A673 (cell line): ENCODE data around the gene MARK2. TPM values are rescaled to one million over a fixed set of nuclear protein-coding genes. Genes with fewer than 3 reads are reported as not detected.

Source experiments
- BruUV-seq: library from RNA; stranded (reverse); fragments of 400-500 nt; replicated peaks from 2 replicates; lab custom pipeline; 2021; lab: Mats Ljungman, UMichigan
- CTCF ChIA-PET: fragments of 300-600 bp; sonication (Branson Sonifier 250); formaldehyde crosslinking; loops from one replicate; lab custom pipeline; 2022; ENCODE audit warnings: antibody characterized with exemption; lab: Charles Lee
- POLR2A ChIA-PET: fragments of 300-600 bp; sonication (Branson Sonifier 250); formaldehyde crosslinking; loops from one replicate; lab custom pipeline; 2022; ENCODE audit warnings: antibody characterized with exemption; ENCODE audit not compliant: low non-redundant PET; lab: Charles Lee
- DNase-seq: peaks from one replicate; pipeline ENCODE4 v3.0.0-alpha.2; 2015; ENCODE audit warnings: low spot score
- H3K27ac ChIP-seq: fragments of 200-600 bp; sonication (generic); 2 replicates; pipeline ENCODE4 v1.5.1; 2016; ENCODE audit warnings: mixed run types, low read depth, mild to moderate bottlenecking, mixed read lengths, antibody characterized with exemption, low read length; ENCODE audit not compliant: poor library complexity, severe bottlenecking
- H3K27me3 ChIP-seq: fragments of 200-600 bp; sonication (generic); replicated peaks from 2 replicates; pipeline ENCODE4 v1.6.1; 2017; ENCODE audit warnings: mixed run types, low read depth, mild to moderate bottlenecking, mixed read lengths, antibody characterized with exemption, low read length; ENCODE audit not compliant: insufficient read depth, poor library complexity
- H3K36me3 ChIP-seq: fragments of 200-600 bp; sonication (generic); 2 replicates; pipeline ENCODE4 v1.6.1; 2016; ENCODE audit warnings: mixed run types, mild to moderate bottlenecking, mixed read lengths, antibody characterized with exemption, low read length; ENCODE audit not compliant: insufficient read depth, poor library complexity, severe bottlenecking
- H3K4me1 ChIP-seq: fragments of 200-600 bp; sonication (generic); 2 replicates; pipeline ENCODE4 v1.6.1; 2017; ENCODE audit warnings: mixed run types, mild to moderate bottlenecking, mixed read lengths, antibody characterized with exemption, low read length; ENCODE audit not compliant: insufficient read depth, poor library complexity, severe bottlenecking
- H3K4me3 ChIP-seq: fragments of 200-600 bp; sonication (generic); 2 replicates; pipeline ENCODE4 v1.5.1; 2016; ENCODE audit warnings: low read depth, mixed run types, mild to moderate bottlenecking, mixed read lengths, low read length; ENCODE audit not compliant: poor library complexity, severe bottlenecking
- H3K9me3 ChIP-seq: fragments of 200-600 bp; sonication (generic); 2 replicates; pipeline ENCODE4 v1.6.1; 2016; ENCODE audit warnings: mixed run types, low read depth, mild to moderate bottlenecking, mixed read lengths, antibody characterized with exemption, low read length; ENCODE audit not compliant: poor library complexity, severe bottlenecking
- CTCF ChIP-seq: fragments of 300-800, 200-600 bp; sonication (generic); conservative IDR thresholded peaks from 2 replicates; pipeline ENCODE4 v1.5.1; 2017; ENCODE audit warnings: low read depth, mild to moderate bottlenecking, antibody characterized with exemption, low read length, moderate library complexity, mixed read lengths
- EZH2 ChIP-seq: fragments of 200-600 bp; sonication (generic); IDR thresholded peaks from 2 replicates; pipeline ENCODE4 v1.6.1; 2017; ENCODE audit warnings: borderline replicate concordance, low read depth, mild to moderate bottlenecking, mixed read lengths, antibody characterized with exemption, low read length; ENCODE audit not compliant: poor library complexity, severe bottlenecking
- intact Hi-C: fragments of 100-400 bp; cut with micrococcal nuclease; formaldehyde crosslinking; loops from one replicate; pipeline ENCODE4 v1.10.0; 2022; ENCODE audit not compliant: unreplicated experiment
- total RNA-seq: library from RNA; stranded (reverse); gene quantifications from 2 replicates; pipeline ENCODE4 v1.2.3, GENCODE V29; 2021

Gene MARK2
- total RNA-seq, 1 experiment from 2014 or later: 61.7 TPM

GRCh38 chr11:63896071-63896470, 57.2 kb downstream of the MARK2 start:
- Histone ChIP-seq H3K27me3 (no peaks in the 10 kb centered on the region), H3K9me3 (no peaks in the 10 kb centered on the region), H3K4me1 (peaks cover 11% of the 10 kb centered on the region), H3K4me3 (no peak overlapping the region), H3K27ac (no peak overlapping the region), H3K36me3 (peaks cover 32% of the 10 kb centered on the region)
- TF ChIP-seq CTCF (no peak), EZH2 (no peak)
- DNase-seq: no peak
- no TSS peak for BruUV-seq
- POLR2A ChIA-PET: no interaction called here
- CTCF ChIA-PET: no interaction called here
- intact Hi-C loops: loop anchor here (5.0 kb wide), 1 partner anchor 129 kb away; the partner anchor contains the start of gene ZFTA

GRCh38 chr11:63897459-63898146, 58.7 kb downstream of the MARK2 start:
- TF ChIP-seq EZH2 (no peak), CTCF (no peak)
- CTCF ChIA-PET: no interaction called here

GRCh38 chr11:63901660-63902059, 62.8 kb downstream of the MARK2 start:
- ChIA-PET POLR2A (no interaction called here), CTCF (no interaction called here)
- intact Hi-C loops: no loop called here
- TF ChIP-seq CTCF (peak; percentile 35; the same call in 1 of the 2 replicates), EZH2 (no peak)
- H3K27ac ChIP-seq: no peak overlapping the region
- H3K36me3 ChIP-seq: peaks cover 72% of the 10 kb centered on the region
- H3K4me1 ChIP-seq: peaks cover 11% of the 10 kb centered on the region
- DNase-seq: no peak
- no TSS peak for BruUV-seq
- no peak overlapping the region for H3K4me3 ChIP-seq
- H3K9me3 ChIP-seq: no peaks in the 10 kb centered on the region
- no peaks in the 10 kb centered on the region for H3K27me3 ChIP-seq

More at GRCh38 chr11:63897459-63898146, 58.7 kb downstream of the MARK2 start:
- BruUV-seq: no TSS peak
- Histone ChIP-seq H3K9me3 (no peaks in the 10 kb centered on the region), H3K36me3 (peaks cover 45% of the 10 kb centered on the region), H3K27me3 (no peaks in the 10 kb centered on the region), H3K4me3 (no peak overlapping the region), H3K27ac (peak overlapping the region; percentile 35), H3K4me1 (peaks cover 11% of the 10 kb centered on the region)
- intact Hi-C loops: loop anchor here (5.0 kb wide), 1 partner anchor 130 kb away; the partner anchor contains the start of gene ZFTA
- DNase-seq: no peak
- POLR2A ChIA-PET: interaction anchor here (0.6 kb wide), 1 partner anchor 409 kb away, joined by 3 read pairs; no protein-coding TSS in a partner anchor
